MCF 10A (cell line): Measurements from ENCODE around the gene GMPR. TPM values are rescaled to one million over a fixed set of nuclear protein-coding genes. Genes with fewer than 3 reads are reported as not detected.
A peak's percentile ranks its signal among the peaks of the same experiment; 100 is the strongest.

Experiments
- BruUV-seq: library from RNA; stranded (reverse); fragments of 400-500 nt; replicated peaks from 2 replicates; lab custom pipeline; 2021; lab: Mats Ljungman, UMichigan
- CTCF ChIA-PET: fragments of 300-600 bp; sonication (Branson Sonifier 250); formaldehyde crosslinking; extraction: SDS; loops from one replicate; lab custom pipeline; 2021; ENCODE audit warnings: antibody characterized with exemption, inconsistent platforms; lab: Yijun Ruan, JAX
- POLR2A ChIA-PET: fragments of 300-600, 350-650 bp; sonication (Branson Sonifier 250); formaldehyde crosslinking; extraction: SDS; loops from one replicate; lab custom pipeline; 2020; ENCODE audit warnings: antibody characterized with exemption, inconsistent platforms; lab: Yijun Ruan, JAX
- DNase-seq: peaks from one replicate; pipeline ENCODE4 v3.0.0-alpha.2; 2018; ENCODE audit not compliant: unreplicated experiment
- H3K27ac Mint-ChIP-seq: one replicate; pipeline ENCODE4 v1.8.0; 2022; ENCODE audit warnings: mild to moderate bottlenecking, low read depth, mixed read lengths; ENCODE audit not compliant: unreplicated experiment
- H3K27me3 Mint-ChIP-seq: one replicate; pipeline ENCODE4 v1.8.0; 2022; ENCODE audit warnings: mixed read lengths; ENCODE audit not compliant: insufficient read depth, unreplicated experiment
- H3K36me3 Mint-ChIP-seq: one replicate; pipeline ENCODE4 v1.8.0; 2022; ENCODE audit warnings: mild to moderate bottlenecking, moderate library complexity, mixed read lengths; ENCODE audit not compliant: insufficient read depth, unreplicated experiment
- H3K4me1 Mint-ChIP-seq: one replicate; pipeline ENCODE4 v1.8.0; 2022; ENCODE audit warnings: mixed read lengths; ENCODE audit not compliant: insufficient read depth, unreplicated experiment
- H3K4me3 Mint-ChIP-seq: one replicate; pipeline ENCODE4 v1.8.0; 2022; ENCODE audit warnings: mild to moderate bottlenecking, moderate library complexity, mixed read lengths; ENCODE audit not compliant: unreplicated experiment
- H3K9me3 Mint-ChIP-seq: one replicate; pipeline ENCODE4 v1.8.0; 2022; ENCODE audit warnings: mixed read lengths; ENCODE audit not compliant: unreplicated experiment
- CTCF ChIP-seq: fragments of 200-600 bp; IDR thresholded peaks from one replicate; pipeline ENCODE4 v1.8.0; 2022; ENCODE audit warnings: antibody characterized with exemption, mild to moderate bottlenecking; ENCODE audit not compliant: unreplicated experiment
- intact Hi-C: fragments of 100-400 bp; cut with micrococcal nuclease; formaldehyde crosslinking; loops from 2 replicates; pipeline ENCODE4 v1.14.1; 2022
- total RNA-seq: library from RNA; stranded (reverse); gene quantifications from 2 replicates; pipeline ENCODE4 v1.2.3, GENCODE V29; 2022

GMPR gene
- total RNA-seq, 1 experiment from 2014 or later: 3.0 TPM

- peak; percentile 57 for DNase-seq
- POLR2A ChIA-PET: no interaction called here
- no TSS peak for BruUV-seq
- CTCF ChIA-PET: interaction anchor here (0.6 to 3.9 kb wide), 3 partner anchors 10 to 92 kb away, joined by 3 to 24 read pairs (median 3); no protein-coding TSS in a partner anchor
- Mint-ChIP-seq H3K4me1 (peaks cover 20% of the 10 kb centered on the region), H3K27me3 (no peaks in the 10 kb centered on the region), H3K4me3 (no peak overlapping the region), H3K27ac (no peak overlapping the region), H3K9me3 (no peaks in the 10 kb centered on the region), H3K36me3 (peaks cover 11% of the 10 kb centered on the region)
- intact Hi-C loops: no loop called here
- TF ChIP-seq CTCF: no peak
Observed at GRCh38 chr6:16322666-16323312, 84.4 kb downstream of the GMPR start.

GRCh38 chr6:16324184-16324583 is 85.8 kb downstream of the GMPR start:
- Mint-ChIP-seq H3K36me3 (peaks cover 11% of the 10 kb centered on the region), H3K4me3 (no peak overlapping the region), H3K27me3 (no peaks in the 10 kb centered on the region), H3K4me1 (peaks cover 10% of the 10 kb centered on the region), H3K27ac (no peak overlapping the region), H3K9me3 (no peaks in the 10 kb centered on the region)
- ChIA-PET CTCF (interaction anchor here (0.6 to 3.9 kb wide), 9 partner anchors 9 to 1075 kb away, joined by 3 to 24 read pairs (median 3); no protein-coding TSS in a partner anchor), POLR2A (interaction anchor here (0.6 to 1.1 kb wide), 2 partner anchors 59 to 1245 kb away, joined by 3 read pairs; no protein-coding TSS in a partner anchor)
- no peak for TF ChIP-seq CTCF
- no TSS peak for BruUV-seq
- DNase-seq: no peak
- intact Hi-C loops: no loop called here

DNA sequence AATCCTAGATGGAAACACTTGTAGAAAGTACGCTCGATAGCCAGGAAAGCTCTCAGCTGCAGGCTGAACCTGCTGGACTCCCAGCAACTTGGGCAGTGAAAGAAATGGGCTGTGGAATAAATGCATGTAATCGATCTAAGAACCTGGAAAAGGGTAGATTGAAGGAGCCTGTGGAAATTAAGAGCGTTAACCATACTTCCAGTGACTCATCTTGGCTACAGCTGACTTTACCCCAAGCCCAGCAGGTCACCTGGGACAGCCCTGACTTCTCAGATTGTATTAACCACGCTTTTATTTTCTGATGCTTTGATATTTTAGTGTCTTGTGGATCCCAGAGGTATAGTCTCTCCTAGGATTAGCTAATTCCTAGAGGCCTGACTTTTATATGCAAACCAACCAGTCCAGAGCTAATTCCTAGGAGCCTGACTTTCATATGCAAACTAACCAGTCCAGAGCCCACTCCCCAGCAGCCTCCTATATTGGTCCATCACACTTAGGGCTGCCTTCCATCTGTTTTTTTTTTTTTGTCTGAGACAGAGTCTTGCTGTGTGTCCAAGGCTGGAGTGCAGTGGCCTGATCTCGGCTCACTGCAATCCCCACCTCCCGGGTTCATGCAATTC is 86.3 kb downstream of the GMPR start:
- CTCF ChIA-PET: interaction anchor here (0.6 to 3.9 kb wide), 8 partner anchors 8 to 1075 kb away, joined by 3 to 24 read pairs (median 4); no protein-coding TSS in a partner anchor
- Mint-ChIP-seq H3K4me3 (no peak overlapping the region), H3K27me3 (no peaks in the 10 kb centered on the region), H3K36me3 (peaks cover 11% of the 10 kb centered on the region), H3K27ac (no peak overlapping the region), H3K4me1 (peaks cover 7% of the 10 kb centered on the region), H3K9me3 (no peaks in the 10 kb centered on the region)
- intact Hi-C loops: no loop called here
- no peak for TF ChIP-seq CTCF
- DNase-seq: no peak
- POLR2A ChIA-PET: interaction anchor here (0.6 to 1.1 kb wide), 2 partner anchors 59 to 1245 kb away, joined by 3 read pairs; no protein-coding TSS in a partner anchor
- no TSS peak for BruUV-seq

DNA sequence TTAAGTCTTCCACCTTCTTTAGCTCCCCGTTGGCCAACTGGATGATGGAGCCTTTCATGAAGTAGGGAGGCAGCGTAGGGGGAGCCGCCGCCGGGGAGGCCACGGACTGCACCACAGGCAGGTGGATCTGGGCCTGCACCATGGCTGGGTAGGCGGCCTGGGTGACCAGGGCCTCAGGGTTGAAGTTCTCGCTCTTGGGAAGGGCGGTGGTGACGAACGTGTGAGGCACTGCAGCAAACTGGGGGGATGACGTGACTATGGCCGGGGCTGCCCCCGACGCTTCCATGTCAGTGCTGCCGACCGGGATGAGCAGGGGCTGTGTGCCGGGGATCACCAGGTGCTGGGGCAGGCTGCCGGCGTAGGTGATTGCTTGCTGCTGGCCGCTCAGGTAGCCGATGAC is 88.1 kb downstream of the GMPR start:
- H3K27ac Mint-ChIP-seq: no peak overlapping the region
- POLR2A ChIA-PET: no interaction called here
- no peaks in the 10 kb centered on the region for H3K9me3 Mint-ChIP-seq
- intact Hi-C loops: no loop called here
- no peak for DNase-seq
- no peaks in the 10 kb centered on the region for H3K27me3 Mint-ChIP-seq
- H3K4me1 Mint-ChIP-seq: no peaks in the 10 kb centered on the region
- CTCF ChIA-PET: interaction anchor here (0.7 kb wide), 1 partner anchor 93 kb away, joined by 4 read pairs; no protein-coding TSS in a partner anchor
- no peak overlapping the region for H3K4me3 Mint-ChIP-seq
- no TSS peak for BruUV-seq
- H3K36me3 Mint-ChIP-seq: peaks cover 11% of the 10 kb centered on the region
- TF ChIP-seq CTCF: no peak
